Central memory CD8-positive, alpha-beta T cell (primary cell): Measurements from ENCODE around the gene CADM2.

Experiments
- ATAC-seq: fragments of 150-1000 bp; cut with Tn5 transposase; replicated peaks from 2 replicates; pipeline ENCODE4 v1.10.0; 2022; ENCODE audit warnings: mild to moderate bottlenecking, moderate FRiP score, moderate number of reproducible peaks; ENCODE audit not compliant: poor library complexity, severe bottlenecking; ENCODE audit errors: extremely low read depth
- DNase-seq, 2 donors: peaks; one replicate each; pipeline ENCODE4 v3.0.0; 2021; ENCODE audit warnings: low spot score in 2 of 2
- H3K27ac Mint-ChIP-seq: one replicate; pipeline ENCODE4 v1.8.0; 2022; ENCODE audit warnings: low read depth, mild to moderate bottlenecking, moderate library complexity, mixed read lengths
- H3K27me3 Mint-ChIP-seq: one replicate; pipeline ENCODE4 v1.8.0; 2022; ENCODE audit warnings: mixed read lengths
- H3K36me3 Mint-ChIP-seq: one replicate; pipeline ENCODE4 v1.8.0; 2022; ENCODE audit warnings: mild to moderate bottlenecking, moderate library complexity, mixed read lengths; ENCODE audit not compliant: insufficient read depth
- H3K4me1 Mint-ChIP-seq: one replicate; pipeline ENCODE4 v1.8.0; 2022; ENCODE audit warnings: mixed read lengths
- H3K4me3 Mint-ChIP-seq: one replicate; pipeline ENCODE4 v1.8.0; 2022; ENCODE audit warnings: mild to moderate bottlenecking, moderate library complexity, mixed read lengths
- H3K9me3 Mint-ChIP-seq: one replicate; pipeline ENCODE4 v1.8.0; 2022; ENCODE audit warnings: mixed read lengths

Gene CADM2

DNA sequence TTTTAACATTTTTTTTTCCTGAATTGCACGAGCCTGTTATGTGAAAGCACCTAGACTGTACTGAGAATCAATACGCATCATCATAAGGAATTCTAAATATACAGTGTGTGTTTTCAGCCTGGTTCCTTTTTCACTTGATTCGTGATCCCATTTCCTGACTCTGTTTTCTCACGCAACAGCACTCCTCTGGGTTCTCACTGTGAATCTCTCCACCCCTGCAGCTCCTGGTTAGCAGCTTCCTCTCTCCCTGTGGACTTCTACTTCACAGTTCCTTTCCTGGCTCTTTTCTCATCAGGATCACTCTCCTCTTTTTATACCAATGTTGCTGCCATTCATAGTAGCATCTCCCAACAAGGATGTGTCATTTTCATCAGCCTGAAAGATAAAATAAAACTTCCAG is 297.2 kb downstream of the CADM2 start:
- Mint-ChIP-seq H3K4me3 (no peak overlapping the region), H3K9me3 (peaks cover 23% of the 10 kb centered on the region), H3K36me3 (no peaks in the 10 kb centered on the region), H3K27me3 (no peaks in the 10 kb centered on the region), H3K4me1 (no peaks in the 10 kb centered on the region), H3K27ac (no peak overlapping the region)
- no peak for DNase-seq
- ATAC-seq = no peak

DNA sequence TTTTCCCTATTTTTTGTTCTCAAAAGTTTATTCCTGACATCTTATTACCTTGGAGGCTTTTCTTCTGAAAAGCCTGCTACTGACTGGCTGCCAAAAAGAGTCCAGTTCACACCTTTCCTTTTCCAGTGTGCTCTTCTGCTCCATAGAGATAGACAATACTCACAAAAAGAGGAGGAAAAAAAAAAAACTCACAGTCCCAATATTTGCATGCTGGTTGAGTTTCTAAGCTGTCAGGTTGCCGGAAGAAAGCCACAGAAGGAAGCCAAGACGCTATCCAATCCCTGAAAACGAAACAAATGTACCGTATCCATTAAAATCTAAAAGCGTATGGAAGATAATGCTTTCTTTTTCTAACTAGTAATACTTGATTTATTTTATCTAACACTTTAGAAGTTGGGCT is 299.5 kb downstream of the CADM2 start:
- Mint-ChIP-seq H3K4me3 (no peak overlapping the region), H3K4me1 (no peaks in the 10 kb centered on the region), H3K36me3 (peaks cover 2% of the 10 kb centered on the region), H3K9me3 (peaks cover 15% of the 10 kb centered on the region), H3K27me3 (no peaks in the 10 kb centered on the region), H3K27ac (no peak overlapping the region)
- ATAC-seq = no peak
- DNase-seq = no peak

- H3K36me3 Mint-ChIP-seq = peaks cover 2% of the 10 kb centered on the region
- no peak overlapping the region for H3K4me3 Mint-ChIP-seq
- H3K4me1 Mint-ChIP-seq = no peaks in the 10 kb centered on the region
- ATAC-seq (no peak), DNase-seq (no peak)
- H3K27me3 Mint-ChIP-seq = no peaks in the 10 kb centered on the region
- no peak overlapping the region for H3K27ac Mint-ChIP-seq
- H3K9me3 Mint-ChIP-seq = peaks cover 12% of the 10 kb centered on the region
These were observed 300.0 kb downstream of the CADM2 start for GRCh38 chr3:85258819-85259218.

- ATAC-seq (no peak), DNase-seq (no peak)
- peaks cover 17% of the 10 kb centered on the region for H3K9me3 Mint-ChIP-seq
- H3K27ac Mint-ChIP-seq = no peak overlapping the region
- H3K4me3 Mint-ChIP-seq = no peak overlapping the region
- H3K4me1 Mint-ChIP-seq = no peaks in the 10 kb centered on the region
- H3K36me3 Mint-ChIP-seq = peaks cover 2% of the 10 kb centered on the region
- no peaks in the 10 kb centered on the region for H3K27me3 Mint-ChIP-seq
These were observed 301.0 kb downstream of the CADM2 start for GRCh38 chr3:85259748-85260147.

- Mint-ChIP-seq H3K9me3 (peaks cover 12% of the 10 kb centered on the region), H3K36me3 (peaks cover 2% of the 10 kb centered on the region), H3K27ac (no peak overlapping the region), H3K27me3 (no peaks in the 10 kb centered on the region), H3K4me1 (no peaks in the 10 kb centered on the region), H3K4me3 (no peak overlapping the region)
- ATAC-seq = no peak
- no peak for DNase-seq
These were observed 305.6 kb downstream of the CADM2 start for GRCh38 chr3:85264381-85264780.

DNA sequence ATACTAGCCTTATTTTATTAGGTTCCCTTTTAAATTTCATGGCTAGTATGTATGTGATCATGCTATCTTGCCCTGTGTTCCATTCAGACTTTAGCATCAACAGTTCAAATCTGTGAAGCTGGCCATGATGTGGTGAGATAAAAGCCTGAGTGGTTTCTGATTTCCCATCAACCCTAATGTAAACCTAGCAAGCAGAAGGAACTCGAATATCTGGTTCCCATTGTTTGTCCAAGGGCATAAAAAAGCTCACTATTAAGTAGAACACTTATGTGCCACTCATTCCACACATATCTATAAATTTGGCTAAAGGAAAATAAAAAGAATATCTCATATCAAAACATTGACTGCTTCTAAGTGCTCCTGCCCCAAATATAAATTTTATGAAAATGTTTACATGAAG is 311.7 kb downstream of the CADM2 start:
- Mint-ChIP-seq H3K36me3 (no peaks in the 10 kb centered on the region), H3K4me1 (no peaks in the 10 kb centered on the region), H3K27me3 (no peaks in the 10 kb centered on the region), H3K4me3 (no peak overlapping the region), H3K27ac (no peak overlapping the region), H3K9me3 (peaks cover 5% of the 10 kb centered on the region)
- DNase-seq = no peak
- ATAC-seq = no peak

DNA sequence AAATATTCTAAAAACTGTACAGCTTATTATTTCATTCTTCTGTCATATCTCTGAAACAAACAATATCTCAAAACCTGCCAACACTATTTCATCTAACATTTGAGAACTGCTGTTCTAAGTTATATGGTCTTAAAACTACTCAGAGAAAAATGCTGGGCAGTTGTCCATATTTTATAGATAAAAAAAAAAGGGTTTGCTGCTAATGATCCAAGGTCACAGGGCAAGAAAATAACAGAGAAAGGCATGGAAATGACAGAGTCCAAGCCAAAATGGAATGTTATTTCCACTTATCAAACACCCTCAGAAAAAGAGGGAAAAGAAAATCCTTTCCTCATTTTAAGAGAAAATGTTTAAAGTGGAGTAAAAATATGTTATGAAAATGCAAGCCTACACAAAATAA is 313.1 kb downstream of the CADM2 start:
- no peak for DNase-seq
- no peak for ATAC-seq
- Mint-ChIP-seq H3K4me3 (no peak overlapping the region), H3K36me3 (no peaks in the 10 kb centered on the region), H3K27me3 (no peaks in the 10 kb centered on the region), H3K4me1 (no peaks in the 10 kb centered on the region), H3K27ac (no peak overlapping the region), H3K9me3 (peaks cover 5% of the 10 kb centered on the region)

DNA sequence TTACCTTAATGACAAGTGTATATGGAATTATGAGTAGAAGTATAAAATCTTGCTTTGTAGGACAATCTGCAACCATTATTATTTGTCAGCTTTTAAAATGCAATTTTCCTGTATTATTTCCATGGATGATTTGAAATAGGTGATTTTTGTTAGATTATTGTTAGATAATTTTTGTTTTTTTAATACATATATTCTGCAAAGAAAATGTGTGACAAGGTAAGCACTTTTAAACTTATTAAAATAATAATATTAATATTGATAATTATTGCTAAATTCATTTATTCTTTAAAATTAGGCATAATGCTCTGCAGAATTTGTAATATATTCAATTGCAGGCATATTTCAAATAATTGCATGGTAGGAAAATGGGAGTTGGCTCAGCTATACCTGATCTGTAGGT is 329.5 kb downstream of the CADM2 start:
- DNase-seq (no peak), ATAC-seq (no peak)
- Mint-ChIP-seq H3K36me3 (no peaks in the 10 kb centered on the region), H3K4me3 (no peak overlapping the region), H3K27ac (no peak overlapping the region), H3K27me3 (no peaks in the 10 kb centered on the region), H3K4me1 (no peaks in the 10 kb centered on the region), H3K9me3 (peaks cover 17% of the 10 kb centered on the region)

- DNase-seq = no peak
- ATAC-seq = no peak
- no peak overlapping the region for H3K27ac Mint-ChIP-seq
- H3K4me3 Mint-ChIP-seq = no peak overlapping the region
- no peaks in the 10 kb centered on the region for H3K4me1 Mint-ChIP-seq
- H3K36me3 Mint-ChIP-seq = no peaks in the 10 kb centered on the region
- no peaks in the 10 kb centered on the region for H3K27me3 Mint-ChIP-seq
- H3K9me3 Mint-ChIP-seq = peaks cover 5% of the 10 kb centered on the region
These were observed 338.5 kb downstream of the CADM2 start for GRCh38 chr3:85297291-85297690.

GRCh38 chr3:85298032-85298431 is 339.2 kb downstream of the CADM2 start:
- Mint-ChIP-seq H3K36me3 (no peaks in the 10 kb centered on the region), H3K27ac (no peak overlapping the region), H3K4me3 (no peak overlapping the region), H3K9me3 (peaks cover 5% of the 10 kb centered on the region), H3K27me3 (no peaks in the 10 kb centered on the region), H3K4me1 (no peaks in the 10 kb centered on the region)
- ATAC-seq = no peak
- no peak for DNase-seq

- Mint-ChIP-seq H3K36me3 (no peaks in the 10 kb centered on the region), H3K9me3 (peaks cover 7% of the 10 kb centered on the region), H3K4me3 (no peak overlapping the region), H3K27me3 (no peaks in the 10 kb centered on the region), H3K27ac (no peak overlapping the region), H3K4me1 (no peaks in the 10 kb centered on the region)
- DNase-seq = no peak
- no peak for ATAC-seq
These were observed 344.4 kb downstream of the CADM2 start for GRCh38 chr3:85303156-85303555.

DNA sequence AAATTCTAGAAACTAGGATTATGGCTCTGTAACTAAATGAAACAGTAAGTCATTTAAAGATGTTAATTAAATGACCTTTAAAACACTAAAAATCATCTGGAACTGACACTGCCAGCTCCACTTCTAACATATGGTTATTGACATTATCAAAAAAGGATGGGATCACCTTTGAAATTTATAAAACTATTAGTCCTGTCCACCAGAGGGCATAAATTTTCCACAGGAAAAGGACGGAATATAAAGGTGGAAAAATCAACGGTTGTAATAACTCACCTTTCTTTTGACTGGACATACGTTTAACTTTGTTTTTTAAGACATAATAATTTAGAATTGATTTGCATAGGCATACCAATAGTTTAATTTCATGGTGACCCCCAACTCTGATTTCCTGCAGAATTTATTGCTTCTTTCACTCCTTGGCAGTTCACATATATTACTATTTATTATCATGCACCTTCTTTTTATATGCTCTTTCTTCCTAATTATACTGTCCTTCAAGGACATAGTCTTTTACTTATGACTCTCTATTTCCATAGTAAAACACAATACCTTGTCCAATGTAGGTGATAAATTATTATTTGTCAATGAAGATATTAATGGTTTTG is 345.7 kb downstream of the CADM2 start:
- H3K27me3 Mint-ChIP-seq = no peaks in the 10 kb centered on the region
- no peak overlapping the region for H3K4me3 Mint-ChIP-seq
- peaks cover 10% of the 10 kb centered on the region for H3K9me3 Mint-ChIP-seq
- no peaks in the 10 kb centered on the region for H3K4me1 Mint-ChIP-seq
- H3K27ac Mint-ChIP-seq = no peak overlapping the region
- DNase-seq = no peak
- ATAC-seq = no peak
- no peaks in the 10 kb centered on the region for H3K36me3 Mint-ChIP-seq

GRCh38 chr3:85312331-85312730 is 353.5 kb downstream of the CADM2 start:
- H3K36me3 Mint-ChIP-seq = no peaks in the 10 kb centered on the region
- H3K27me3 Mint-ChIP-seq = no peaks in the 10 kb centered on the region
- DNase-seq = no peak
- no peak overlapping the region for H3K4me3 Mint-ChIP-seq
- H3K4me1 Mint-ChIP-seq = no peaks in the 10 kb centered on the region
- H3K9me3 Mint-ChIP-seq = peaks cover 15% of the 10 kb centered on the region
- no peak for ATAC-seq
- no peak overlapping the region for H3K27ac Mint-ChIP-seq

DNA sequence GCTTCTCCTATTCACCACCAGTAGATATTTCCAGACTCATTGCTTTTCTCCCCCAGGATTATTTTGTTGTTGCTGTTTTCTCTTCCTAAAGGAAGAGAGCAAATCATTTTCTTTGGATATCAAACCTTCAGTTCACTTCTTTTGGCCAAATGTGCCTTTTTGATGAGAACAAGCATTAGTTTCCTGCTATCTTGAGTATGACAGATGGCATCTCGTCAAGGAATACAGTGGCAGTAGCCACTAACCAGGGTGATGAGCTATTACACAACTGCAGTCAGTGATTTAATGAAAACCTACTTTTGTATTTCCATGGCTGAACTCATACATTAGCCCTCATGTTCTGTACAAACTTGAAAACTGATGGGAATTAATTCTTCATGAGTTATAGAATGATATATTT is 354.6 kb downstream of the CADM2 start:
- no peak for ATAC-seq

More for the DNA sequence above, 354.6 kb downstream of the CADM2 start:
- H3K4me3 Mint-ChIP-seq = no peak overlapping the region
- H3K36me3 Mint-ChIP-seq = no peaks in the 10 kb centered on the region
- H3K9me3 Mint-ChIP-seq = peaks cover 19% of the 10 kb centered on the region
- no peak for DNase-seq
- no peaks in the 10 kb centered on the region for H3K4me1 Mint-ChIP-seq
- no peak overlapping the region for H3K27ac Mint-ChIP-seq
- H3K27me3 Mint-ChIP-seq = no peaks in the 10 kb centered on the region
